SU-DHL-6 (cell line): ENCODE measurements around the gene FOXRED1.

Experiments used
- H2AFZ ChIP-seq: fragments of 200-600 bp; sonication (generic); 2 replicates; pipeline ENCODE4 v1.6.1; 2014; ENCODE audit warnings: low read depth, mild to moderate bottlenecking, moderate library complexity, mixed read lengths, antibody characterized with exemption, low read length; ENCODE audit not compliant: severe bottlenecking
- H3F3A ChIP-seq: fragments of 200-600 bp; shearing (Covaris generic); 2 replicates; pipeline ENCODE4 v1.6.0; 2016; ENCODE audit warnings: antibody characterized with exemption, mild to moderate bottlenecking; ENCODE audit not compliant: insufficient read depth
- H3K27ac ChIP-seq: fragments of 200-600 bp; sonication (generic); 2 replicates; pipeline ENCODE4 v1.5.1; 2016; ENCODE audit warnings: low read depth, mild to moderate bottlenecking, low read length, moderate library complexity, mixed read lengths
- H3K27me3 ChIP-seq: fragments of 200-600 bp; sonication (generic), shearing (Covaris generic); 2 replicates; pipeline ENCODE4 v1.6.0; 2014; ENCODE audit warnings: mild to moderate bottlenecking, low read length
- H3K36me3 ChIP-seq: fragments of 200-600 bp; sonication (generic); 2 replicates; pipeline ENCODE4 v1.6.1; 2014; ENCODE audit warnings: mild to moderate bottlenecking, low read length, mixed read lengths
- H3K4me2 ChIP-seq: fragments of 300-600, 200-600 bp; shearing (Covaris generic), sonication (generic); 2 replicates; pipeline ENCODE4 v1.6.0; 2014; ENCODE audit warnings: low read length, low read depth, mild to moderate bottlenecking; ENCODE audit not compliant: poor library complexity, severe bottlenecking
- H3K4me3 ChIP-seq: fragments of 200-600 bp; sonication (generic); 2 replicates; pipeline ENCODE4 v1.5.1; 2014; ENCODE audit warnings: antibody characterized with exemption, low read length, mild to moderate bottlenecking, mixed read lengths; ENCODE audit not compliant: insufficient read depth, poor library complexity, severe bottlenecking
- H3K79me2 ChIP-seq: fragments of 200-600 bp; sonication (generic); 2 replicates; pipeline ENCODE4 v1.6.1; 2014; ENCODE audit warnings: mild to moderate bottlenecking, low read length, moderate library complexity; ENCODE audit not compliant: insufficient read depth
- H3K9ac ChIP-seq: fragments of 200-600 bp; sonication (generic); 2 replicates; pipeline ENCODE4 v1.7.0; 2014; ENCODE audit warnings: mild to moderate bottlenecking, low read length
- H3K9me2 ChIP-seq: fragments of 200-600 bp; sonication (generic); replicated peaks from 2 replicates; pipeline ENCODE4 v1.6.1; 2014; ENCODE audit warnings: low read length; ENCODE audit not compliant: insufficient read depth
- H3K9me3 ChIP-seq: fragments of 200-600 bp; sonication (generic); 2 replicates; pipeline ENCODE4 v1.6.1; 2014; ENCODE audit warnings: low read length, mixed read lengths; ENCODE audit not compliant: insufficient read depth
- H4K20me1 ChIP-seq: fragments of 200-600 bp; sonication (generic); 2 replicates; pipeline ENCODE4 v1.6.1; 2014; ENCODE audit warnings: low read depth, mild to moderate bottlenecking, antibody characterized with exemption, low read length, moderate library complexity, mixed read lengths
- CTCF ChIP-seq: fragments of 200-600 bp; sonication (generic); IDR thresholded peaks from one replicate; pipeline ENCODE4 v1.5.1; 2017; ENCODE audit warnings: antibody characterized with exemption, mild to moderate bottlenecking, low read length, moderate library complexity; ENCODE audit not compliant: insufficient read depth, poor library complexity, severe bottlenecking
- EZH2phosphoT487 ChIP-seq: fragments of 200-600 bp; sonication (generic), shearing (Covaris generic); conservative IDR thresholded peaks from 2 replicates; pipeline ENCODE4 v1.6.1; 2018; ENCODE audit warnings: mild to moderate bottlenecking, antibody characterized with exemption, low read length, moderate library complexity, mixed read lengths

The FOXRED1 gene

GRCh38 chr11:126256216-126256615, 12.7 kb upstream of the FOXRED1 start:
- Histone ChIP-seq H3F3A (no peaks in the 10 kb centered on the region), H3K9ac (no peak overlapping the region), H3K36me3 (no peaks in the 10 kb centered on the region), H2AFZ (no peak overlapping the region), H3K4me3 (no peak overlapping the region), H3K9me2 (no peaks in the 10 kb centered on the region), H4K20me1 (no peaks in the 10 kb centered on the region), H3K9me3 (no peaks in the 10 kb centered on the region), H3K4me2 (no peak overlapping the region), H3K79me2 (no peaks in the 10 kb centered on the region), H3K27ac (no peak overlapping the region), H3K27me3 (no peaks in the 10 kb centered on the region)
- no peak for TF ChIP-seq CTCF
- no peak for TF ChIP-seq EZH2phosphoT487

DNA sequence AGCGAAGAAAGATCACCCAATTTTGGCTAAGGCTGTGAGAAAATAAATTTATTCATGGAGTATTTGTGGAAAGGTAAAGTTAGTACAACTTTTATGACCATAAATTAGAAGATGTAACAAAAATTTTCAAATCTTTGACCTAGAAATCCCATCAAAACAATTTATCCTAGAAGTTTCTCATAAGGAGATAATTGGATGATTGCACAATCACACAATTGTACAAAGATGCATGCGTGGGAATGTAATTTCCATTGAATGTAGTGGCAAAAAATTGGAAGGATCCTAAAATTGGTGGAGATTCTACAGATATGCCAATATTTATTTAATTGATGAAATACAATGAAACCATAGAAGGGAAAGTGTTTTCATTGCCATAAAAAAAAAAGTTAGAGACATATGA, 11.8 kb upstream of the FOXRED1 start:
- Histone ChIP-seq H3K9me2 (no peaks in the 10 kb centered on the region), H3K9me3 (no peaks in the 10 kb centered on the region), H3K4me3 (no peak overlapping the region), H4K20me1 (no peaks in the 10 kb centered on the region), H3K27me3 (no peaks in the 10 kb centered on the region), H3F3A (no peaks in the 10 kb centered on the region), H3K79me2 (no peaks in the 10 kb centered on the region), H3K27ac (no peak overlapping the region), H3K9ac (no peak overlapping the region), H2AFZ (no peak overlapping the region), H3K4me2 (no peak overlapping the region), H3K36me3 (no peaks in the 10 kb centered on the region)
- TF ChIP-seq EZH2phosphoT487: no peak

GRCh38 chr11:126257764-126258163, 11.2 kb upstream of the FOXRED1 start:
- H3K4me2 ChIP-seq: no peak overlapping the region
- H3K9me2 ChIP-seq: no peaks in the 10 kb centered on the region
- H4K20me1 ChIP-seq: no peaks in the 10 kb centered on the region
- H3K79me2 ChIP-seq: no peaks in the 10 kb centered on the region
- no peaks in the 10 kb centered on the region for H3F3A ChIP-seq
- no peak overlapping the region for H3K27ac ChIP-seq
- H2AFZ ChIP-seq: no peak overlapping the region
- H3K9me3 ChIP-seq: no peaks in the 10 kb centered on the region
- H3K36me3 ChIP-seq: no peaks in the 10 kb centered on the region
- TF ChIP-seq EZH2phosphoT487 (no peak), CTCF (no peak)
- H3K9ac ChIP-seq: no peak overlapping the region
- H3K4me3 ChIP-seq: no peak overlapping the region
- H3K27me3 ChIP-seq: no peaks in the 10 kb centered on the region

DNA sequence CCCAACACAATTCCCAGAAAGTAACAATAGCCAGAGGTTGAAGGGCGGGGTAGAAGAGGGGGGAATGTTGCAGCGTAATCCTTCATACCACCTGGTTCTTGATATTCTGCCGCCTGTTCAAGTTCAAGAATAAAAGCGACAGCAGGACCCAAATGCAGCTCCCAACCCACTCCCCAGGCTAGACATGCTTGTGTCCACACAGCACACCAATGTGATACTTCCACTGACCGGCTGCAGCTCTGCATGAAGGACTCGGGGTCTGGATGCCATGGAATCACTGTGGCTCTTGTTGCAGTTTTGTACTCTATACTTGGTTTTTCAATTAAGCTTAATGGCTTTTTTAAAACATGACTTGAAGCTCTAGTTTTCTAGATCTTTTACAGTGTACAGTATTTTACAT, 6.7 kb upstream of the FOXRED1 start:
- Histone ChIP-seq H3K9me3 (no peaks in the 10 kb centered on the region), H2AFZ (no peak overlapping the region), H3K27me3 (no peaks in the 10 kb centered on the region), H3K79me2 (no peaks in the 10 kb centered on the region), H3K27ac (no peak overlapping the region), H4K20me1 (no peaks in the 10 kb centered on the region), H3F3A (no peaks in the 10 kb centered on the region), H3K36me3 (no peaks in the 10 kb centered on the region), H3K4me2 (no peak overlapping the region), H3K4me3 (no peak overlapping the region), H3K9me2 (no peaks in the 10 kb centered on the region), H3K9ac (no peak overlapping the region)
- TF ChIP-seq EZH2phosphoT487 (no peak), CTCF (no peak)
